ENCODE data around the gene PCBP4.

The PCBP4 gene

DNA sequence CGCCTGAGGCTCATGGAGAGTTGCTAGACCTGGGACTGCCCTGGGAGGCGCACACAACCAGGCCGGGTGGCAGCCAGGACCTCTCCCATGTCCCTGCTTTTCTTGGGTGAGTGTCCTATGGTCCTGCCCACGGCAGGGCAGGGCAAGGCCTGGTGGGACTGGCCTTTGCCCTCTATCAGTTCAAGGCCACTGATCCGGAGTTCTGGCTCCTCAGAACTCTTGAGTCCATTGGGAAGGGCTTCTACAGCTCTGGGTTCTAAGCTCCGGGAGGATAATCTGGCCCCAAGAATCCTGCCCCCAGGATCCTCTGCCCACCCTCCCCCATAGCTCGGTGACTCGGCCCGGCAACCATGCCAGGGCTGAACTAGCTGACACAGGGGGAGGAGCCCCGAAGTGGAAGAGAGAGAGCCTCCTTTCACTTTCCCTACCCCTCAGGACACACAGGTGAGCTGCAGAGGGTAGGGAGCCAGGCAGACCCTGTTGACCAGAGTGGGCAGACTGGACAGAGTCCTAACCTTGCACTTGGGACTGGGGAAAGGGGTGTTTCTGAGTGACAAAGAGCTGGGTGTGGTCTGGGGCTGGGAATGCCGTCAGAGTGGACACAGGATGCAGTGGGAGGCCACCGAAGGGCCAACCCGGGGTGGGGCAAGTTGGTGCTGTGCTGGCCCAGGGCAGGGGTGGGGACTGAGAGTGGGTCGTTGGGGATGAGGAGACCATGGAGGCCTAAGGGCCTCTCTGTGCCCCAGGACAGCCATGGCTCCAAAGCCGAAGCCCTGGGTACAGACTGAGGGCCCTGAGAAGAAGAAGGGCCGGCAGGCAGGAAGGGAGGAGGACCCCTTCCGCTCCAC, 24.4 kb downstream of the PCBP4 start:
- in situ Hi-C loops (cut with MboI; ENCODE audit: low sequenced_read_pairs): no loop called here

DNA sequence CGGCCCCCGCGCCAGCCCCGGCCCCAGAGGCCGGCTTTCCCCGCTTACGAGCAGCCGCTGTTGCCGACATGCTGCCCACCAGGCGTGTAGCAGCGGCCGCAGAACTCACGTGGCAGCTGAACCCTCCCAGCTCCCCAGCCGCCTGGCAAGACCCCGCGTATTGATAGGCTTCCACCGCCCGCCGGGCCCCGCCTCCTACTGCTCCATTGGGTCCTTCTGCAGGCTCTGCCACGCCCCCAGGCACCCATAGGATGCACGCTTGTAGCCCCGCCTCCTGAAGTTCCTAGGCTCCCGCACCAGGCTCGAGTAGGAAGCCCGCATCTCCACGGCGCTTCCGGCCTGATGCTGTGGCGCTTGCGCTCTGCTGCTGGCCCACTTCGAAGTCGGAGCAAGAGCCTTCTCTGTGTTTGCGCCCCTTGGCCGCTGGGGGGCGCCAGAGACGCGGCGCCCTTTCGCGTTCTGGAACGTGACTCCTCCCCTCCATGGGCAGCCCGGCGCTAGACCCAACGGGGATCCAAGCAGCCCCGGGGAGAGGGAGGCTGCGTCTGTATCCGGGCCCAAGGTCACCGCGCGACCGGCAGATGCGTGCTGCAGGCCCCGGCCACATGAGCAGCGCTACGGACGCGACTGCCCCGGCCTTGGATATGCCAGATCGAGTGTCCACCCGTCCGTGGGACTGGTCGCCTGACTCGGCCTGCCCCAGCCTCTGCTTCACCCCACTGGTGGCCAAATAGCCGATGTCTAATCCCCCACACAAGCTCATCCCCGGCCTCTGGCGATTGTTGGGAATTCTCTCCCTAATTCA, 25.3 kb downstream of the PCBP4 start, which contains the start of the genes PARP3 and RRP9:
TSS of gene PARP3 (plus strand) at position 566 of the 805 bp plus-strand sequence. CDS start 993 bp downstream, outside the sequence.
TSS of gene RRP9 (minus strand) at position 107 of the 805 bp plus-strand sequence. CDS start at position 70, 37 bp downstream.
- in situ Hi-C loops (cut with MboI; ENCODE audit: low sequenced_read_pairs): no loop called here

DNA sequence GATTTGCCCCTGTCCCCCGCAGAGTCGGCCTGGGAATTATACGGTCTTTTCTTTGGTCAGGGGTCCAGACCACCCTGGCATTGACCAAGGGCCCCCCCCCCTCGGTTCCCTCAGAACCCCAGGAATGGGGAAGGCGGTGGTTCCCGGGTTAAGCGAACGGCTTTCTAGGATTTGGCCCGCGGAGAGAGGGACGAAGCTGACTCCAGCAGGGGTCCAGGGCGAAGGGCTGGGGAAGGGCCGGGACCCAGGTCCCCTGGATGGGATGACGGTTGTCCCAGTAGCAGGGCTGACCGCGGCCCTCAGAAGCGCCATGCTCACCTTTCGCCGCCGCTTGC, 25.8 kb downstream of the PCBP4 start:
- in situ Hi-C loops (cut with MboI; ENCODE audit: low sequenced_read_pairs): no loop called here

DNA sequence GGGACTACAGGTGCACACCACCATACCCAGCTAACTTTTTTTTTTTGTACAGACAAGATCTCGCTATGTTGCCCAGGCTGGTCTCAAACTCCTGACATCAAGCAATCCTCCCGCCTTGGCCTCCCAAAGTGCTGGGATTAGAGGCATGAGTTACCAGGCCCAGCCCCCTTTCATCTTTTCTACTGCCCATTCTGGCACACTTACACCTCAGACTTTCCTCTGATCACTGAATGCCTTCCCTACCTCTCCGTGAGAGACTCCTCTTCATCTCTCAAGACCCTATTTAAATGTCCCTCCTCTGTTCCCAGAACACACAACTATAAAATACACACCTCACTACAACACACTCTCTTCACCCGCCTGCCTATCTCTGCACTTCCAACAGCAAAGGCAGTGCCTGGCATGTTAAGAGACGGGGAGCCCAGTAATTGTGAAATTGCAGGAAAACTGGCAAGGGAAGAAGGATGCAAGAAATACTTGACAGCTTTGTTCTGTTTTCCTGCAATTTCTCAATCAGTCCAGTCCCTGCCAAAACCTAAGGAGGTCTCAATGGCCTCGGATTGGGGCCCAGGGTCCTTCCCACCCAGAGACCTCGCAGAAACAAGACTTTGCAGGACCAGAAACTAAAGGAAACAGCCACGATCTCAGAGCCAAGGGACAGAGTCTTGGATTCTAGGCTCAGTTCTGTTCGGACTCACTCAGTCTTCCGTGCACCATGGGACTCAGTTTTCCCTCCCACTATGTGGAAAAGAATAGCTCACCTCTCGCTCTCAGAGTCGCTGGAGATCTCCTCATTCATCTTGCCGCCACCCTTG, 26.4 kb downstream of the PCBP4 start:
- in situ Hi-C loops (cut with MboI; ENCODE audit: low sequenced_read_pairs): no loop called here

DNA sequence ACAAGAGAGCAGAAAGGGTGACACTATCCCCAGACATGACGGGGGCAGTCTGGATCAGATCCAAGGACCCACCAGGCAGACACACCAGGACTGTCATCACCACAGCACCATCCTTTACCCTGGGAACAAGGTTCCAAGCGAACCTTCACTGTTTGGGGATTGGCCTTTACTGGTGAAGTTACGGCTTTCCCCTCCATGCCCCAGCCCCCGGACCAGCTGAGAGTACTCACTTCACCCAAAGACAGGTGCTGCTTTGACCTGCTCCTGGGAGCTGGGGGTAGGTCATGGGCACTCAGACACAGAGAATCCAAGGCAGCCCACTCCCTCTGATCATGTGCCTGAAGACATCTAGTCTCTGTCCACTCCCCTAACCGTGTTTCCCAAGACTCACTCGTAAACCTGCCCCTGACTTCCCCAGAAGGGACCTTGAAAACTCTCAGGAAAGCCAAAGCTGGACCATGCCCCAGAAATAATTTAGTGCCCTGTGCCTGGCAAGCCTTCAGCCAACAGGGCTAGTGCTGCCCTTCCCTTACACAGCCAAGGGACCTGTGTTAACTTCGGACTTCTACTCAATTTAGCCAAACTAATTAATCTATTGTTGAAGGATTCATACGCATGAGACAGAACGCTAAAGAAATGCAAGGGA, 28.4 kb downstream of the PCBP4 start:
- in situ Hi-C loops (cut with MboI; ENCODE audit: low sequenced_read_pairs): no loop called here

DNA sequence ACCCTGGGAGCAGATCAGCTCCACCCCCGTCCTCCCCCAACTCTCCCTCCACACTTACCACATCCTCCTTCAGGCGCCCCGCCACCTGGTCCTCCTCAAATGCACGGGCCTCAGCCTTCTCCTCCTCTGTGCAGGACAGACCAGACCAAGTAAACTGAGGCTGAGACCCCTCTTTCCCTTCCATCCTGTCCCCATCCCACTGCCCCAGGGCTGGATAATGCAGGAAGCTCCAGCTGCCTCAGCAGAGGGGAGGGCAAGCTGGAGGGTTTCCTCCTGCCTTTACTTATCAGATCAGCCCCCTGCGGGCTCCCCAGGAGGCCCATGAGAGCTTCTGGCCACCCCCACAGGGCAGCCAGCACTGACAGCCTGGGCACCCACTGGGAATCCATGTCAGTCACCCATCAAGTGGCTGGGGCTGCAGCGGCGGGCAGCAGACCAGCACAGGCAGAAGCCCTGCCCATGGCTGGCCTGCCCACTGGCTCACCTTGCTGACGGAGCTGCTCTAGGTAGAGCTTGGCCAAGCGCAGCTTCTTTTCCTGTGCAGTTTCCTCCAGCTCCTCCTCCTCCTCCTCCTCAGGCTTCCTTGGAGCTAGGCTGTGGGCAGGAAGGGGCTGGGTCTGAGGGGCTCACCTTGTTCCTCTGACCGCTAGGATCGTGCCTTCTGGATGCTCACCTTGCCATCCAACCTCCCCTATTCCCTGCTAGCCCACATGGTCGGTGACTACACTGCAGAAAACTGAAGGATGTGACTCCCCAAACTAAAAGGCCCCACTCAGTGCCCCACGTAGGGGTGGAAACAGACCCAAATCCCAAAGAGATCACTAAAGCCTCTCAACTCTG, 29.4 kb downstream of the PCBP4 start:
- in situ Hi-C loops (cut with MboI; ENCODE audit: low sequenced_read_pairs): no loop called here

DNA sequence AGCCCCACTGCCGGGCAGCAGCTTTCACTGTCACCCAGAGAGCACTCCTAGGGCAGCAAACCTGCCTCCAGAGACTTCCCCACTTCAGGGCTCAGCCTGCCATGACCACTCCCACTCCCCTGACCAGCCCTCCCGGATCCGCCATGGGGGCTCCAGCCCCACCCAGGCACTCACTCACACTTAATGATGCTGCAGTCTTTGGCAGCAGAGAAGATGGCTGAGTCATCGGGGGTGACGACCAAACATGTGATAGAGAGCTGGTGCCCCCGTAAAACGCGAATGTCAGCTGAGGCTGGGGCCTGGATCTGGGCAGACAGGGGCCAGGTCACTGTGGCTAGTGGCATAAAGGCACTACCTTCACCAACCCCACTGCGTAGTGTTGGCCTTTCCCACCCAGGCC, 30.2 kb downstream of the PCBP4 start:
- in situ Hi-C loops (cut with MboI; ENCODE audit: low sequenced_read_pairs): no loop called here

DNA sequence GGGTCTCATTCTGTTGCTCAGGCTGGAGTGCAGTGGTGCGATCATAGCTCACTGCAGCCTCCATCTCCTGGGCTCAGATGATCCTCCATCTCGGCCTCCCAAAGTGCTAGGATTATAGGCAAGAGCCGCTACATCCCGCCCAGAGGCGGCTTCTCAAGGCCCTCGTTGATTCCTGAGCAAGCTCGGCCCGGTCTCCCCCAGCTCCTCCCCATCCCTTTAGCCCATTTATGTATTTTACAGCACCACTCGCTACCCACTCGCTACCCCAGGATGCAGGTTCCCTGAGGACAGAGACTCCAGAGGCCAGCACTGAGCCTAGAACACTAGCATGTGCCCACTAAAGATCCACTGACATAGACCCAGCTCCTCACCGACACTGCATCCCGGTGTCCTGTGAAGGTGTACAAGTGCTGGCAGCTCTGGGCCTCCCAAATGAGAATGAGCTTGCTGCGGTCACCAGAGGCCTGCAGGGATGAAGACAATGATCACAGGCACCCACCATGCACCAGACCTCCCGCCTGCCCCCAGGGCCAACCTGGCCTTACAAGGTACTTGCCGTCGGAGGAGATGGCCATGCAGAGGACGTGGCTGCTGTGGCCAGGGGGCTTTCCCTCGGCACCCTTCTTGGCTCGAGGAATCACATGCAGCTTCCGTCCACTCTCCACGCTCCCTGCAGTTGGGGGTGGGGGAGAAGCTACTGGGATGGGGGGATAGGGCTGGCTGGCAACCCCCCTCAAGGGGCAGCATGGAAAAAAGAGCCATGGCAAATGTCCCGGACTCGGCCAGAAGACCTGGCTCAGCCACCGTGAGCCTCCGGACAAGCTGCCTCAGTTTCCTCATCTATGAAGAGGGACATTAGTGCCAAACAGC, 31.1 kb downstream of the PCBP4 start:
- in situ Hi-C loops (cut with MboI; ENCODE audit: low sequenced_read_pairs): no loop called here

DNA sequence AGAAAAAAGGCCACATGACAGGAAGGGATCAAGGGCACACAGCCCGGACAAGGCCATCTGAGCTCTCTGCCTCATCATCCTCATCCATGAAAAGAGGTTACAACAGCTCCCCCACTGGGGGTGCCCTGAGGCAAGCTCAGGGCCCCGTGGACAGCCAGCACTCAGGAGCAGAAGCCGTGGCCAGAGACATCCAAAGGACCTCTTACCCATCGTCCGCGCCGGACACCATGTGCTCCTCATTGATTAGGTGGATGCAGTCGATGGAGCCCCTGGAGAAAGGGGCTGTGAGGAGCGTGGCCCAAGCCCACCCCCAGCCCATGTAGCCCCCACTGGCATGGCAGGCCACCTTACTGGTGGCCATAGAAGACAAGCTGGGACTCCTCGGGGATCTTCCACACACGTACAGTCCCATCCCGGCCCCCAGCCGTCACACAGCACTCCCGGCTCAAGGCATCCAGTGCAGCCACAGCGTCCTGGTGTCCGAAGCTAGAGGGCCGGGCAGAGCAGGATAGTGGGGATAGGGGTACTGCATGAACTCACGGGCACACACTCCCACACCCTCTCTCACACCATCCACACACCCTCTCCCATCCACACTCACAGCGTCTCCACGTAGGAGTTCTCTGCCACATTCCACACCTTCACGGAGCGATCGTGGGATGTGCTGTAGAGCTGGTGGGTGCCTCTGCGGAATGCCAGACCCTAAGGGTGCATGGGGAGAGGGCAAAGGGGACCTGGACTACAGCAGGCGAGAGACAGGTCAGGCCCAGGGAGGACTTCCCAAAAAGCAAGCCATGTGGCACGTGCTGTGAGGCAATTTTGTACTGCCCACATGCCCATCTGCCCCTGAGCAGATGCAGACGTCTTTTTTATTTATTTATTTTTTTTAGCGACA, 32.0 kb downstream of the PCBP4 start:
- in situ Hi-C loops (cut with MboI; ENCODE audit: low sequenced_read_pairs): no loop called here

DNA sequence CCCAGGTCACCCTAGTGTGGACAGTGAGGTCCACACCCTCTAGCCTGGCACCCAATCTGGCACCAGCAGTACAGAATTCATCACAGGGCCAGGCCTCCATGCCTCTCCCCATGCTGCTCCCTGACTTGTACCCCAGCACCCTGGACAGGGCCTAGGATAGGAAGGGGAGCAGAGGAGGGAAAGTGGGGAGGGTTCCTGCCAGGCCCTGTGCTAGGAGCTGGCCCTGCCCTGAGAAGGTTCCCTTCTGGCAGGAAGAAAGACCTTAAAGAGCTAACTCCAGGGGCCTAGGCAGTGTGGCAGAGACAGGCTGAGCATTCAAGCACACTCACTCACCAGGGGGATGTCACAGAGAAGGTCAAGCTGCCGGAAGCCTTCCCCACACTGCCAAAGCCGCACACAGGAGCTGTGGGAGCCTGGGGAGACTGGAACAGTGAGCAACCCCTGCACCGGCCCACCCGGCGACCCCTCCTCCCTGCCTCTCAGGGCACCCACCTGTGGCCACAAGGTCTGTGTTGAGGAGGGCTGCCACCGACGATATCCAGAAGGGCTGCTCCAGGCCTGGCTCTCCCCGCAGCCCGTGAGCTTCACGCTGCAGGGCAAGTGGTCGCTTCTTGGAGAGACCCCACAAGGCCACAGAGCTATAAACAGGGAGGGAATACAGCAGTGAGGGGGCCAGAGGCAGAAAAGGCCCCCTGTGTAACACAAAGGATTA, 33.0 kb downstream of the PCBP4 start:
- in situ Hi-C loops (cut with MboI; ENCODE audit: low sequenced_read_pairs): no loop called here

DNA sequence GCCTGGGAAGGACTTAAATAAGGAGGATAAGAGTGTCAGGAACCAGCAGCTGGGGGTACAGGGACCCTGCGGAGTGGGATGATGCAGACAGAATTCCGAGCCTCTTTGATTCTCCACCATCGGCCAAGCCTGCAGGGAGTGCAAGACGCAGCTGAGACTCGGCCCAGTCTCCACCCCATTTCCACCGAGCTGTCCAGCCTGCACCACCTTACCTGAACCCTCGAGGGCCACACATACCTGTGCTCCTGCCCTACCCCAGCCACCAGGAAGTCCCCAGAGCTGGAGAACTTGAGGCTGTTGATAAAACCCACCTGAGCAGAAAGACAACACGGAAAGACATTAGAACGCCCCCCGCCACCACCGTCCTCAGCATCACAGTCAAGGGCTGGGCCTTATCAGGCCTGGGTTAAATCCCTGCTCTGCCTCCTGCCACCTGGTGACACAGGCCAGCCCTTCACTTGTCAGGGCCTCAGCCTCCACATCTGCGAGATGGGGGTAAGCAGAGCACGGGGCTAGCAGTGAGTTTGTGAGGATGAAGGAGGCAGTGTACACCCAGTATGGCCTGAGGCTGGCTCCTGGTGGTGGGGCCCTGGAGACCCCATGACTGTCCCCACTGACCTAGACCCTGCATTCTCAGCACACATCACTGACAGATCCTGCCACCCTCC, 33.6 kb downstream of the PCBP4 start:
- in situ Hi-C loops (cut with MboI; ENCODE audit: low sequenced_read_pairs): no loop called here

DNA sequence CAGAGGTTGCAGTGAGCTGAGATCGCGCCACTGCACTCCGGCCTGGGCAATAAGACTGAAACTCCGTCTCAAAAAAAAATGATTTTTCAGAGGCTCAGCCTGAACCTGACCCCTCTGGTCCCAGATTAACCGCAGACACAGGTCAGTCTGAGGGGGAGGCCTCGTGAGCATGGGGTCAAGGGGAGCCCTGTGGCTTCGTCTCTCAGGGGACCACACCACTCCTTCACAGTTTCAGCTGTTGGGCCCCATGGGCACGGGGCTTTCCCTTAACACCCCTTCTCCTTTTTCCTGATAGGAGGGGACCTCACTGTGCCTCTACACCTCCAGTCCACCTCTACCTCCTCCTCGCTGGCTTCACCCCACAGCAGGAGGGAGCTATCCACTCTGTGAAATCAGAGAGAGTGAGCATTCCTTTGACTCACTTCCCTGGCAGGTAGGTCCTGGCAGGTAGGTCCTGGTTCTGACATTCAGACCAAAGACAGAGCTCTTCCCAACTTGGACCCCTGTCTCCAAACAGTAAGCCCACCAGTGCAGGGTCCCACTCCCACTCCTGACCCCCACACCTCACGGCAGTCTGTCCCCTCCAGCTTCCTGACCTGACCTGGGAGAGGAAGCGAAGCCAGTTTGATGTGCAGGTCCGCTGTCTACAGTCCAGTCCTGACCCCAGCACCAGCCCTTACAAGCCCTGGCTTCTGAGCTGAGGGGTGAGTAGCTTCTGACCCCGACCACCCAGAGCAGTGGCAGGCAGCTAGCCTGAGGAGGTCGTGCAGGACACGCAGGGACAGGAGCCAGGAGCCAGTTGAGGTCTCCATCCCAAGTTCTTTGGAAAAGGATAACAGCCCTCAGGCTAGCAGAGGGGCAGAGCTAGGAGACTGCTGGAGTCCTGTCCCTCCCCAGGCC, 34.5 kb downstream of the PCBP4 start:
- in situ Hi-C loops (cut with MboI; ENCODE audit: low sequenced_read_pairs): no loop called here

DNA sequence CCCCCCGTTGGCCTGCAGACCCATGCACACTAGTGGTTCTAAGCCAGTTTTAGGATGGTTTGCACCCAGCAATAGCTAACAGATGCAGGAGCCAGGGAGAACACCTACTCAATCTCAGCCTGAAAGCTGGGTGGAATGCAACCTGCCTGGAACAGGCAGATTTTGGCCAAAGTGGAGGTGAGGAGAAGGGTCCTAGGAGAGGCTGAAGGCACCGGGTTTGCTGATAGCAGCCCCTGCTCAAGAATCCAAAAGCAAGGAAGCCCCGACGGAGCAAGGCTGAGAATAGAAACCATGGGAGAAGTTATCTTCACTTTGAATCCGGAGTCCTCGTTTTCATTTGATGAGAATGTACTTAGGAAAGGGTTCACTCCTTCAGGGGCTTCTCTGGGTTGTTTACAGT, 35.5 kb downstream of the PCBP4 start:
- in situ Hi-C loops (cut with MboI; ENCODE audit: low sequenced_read_pairs): no loop called here

DNA sequence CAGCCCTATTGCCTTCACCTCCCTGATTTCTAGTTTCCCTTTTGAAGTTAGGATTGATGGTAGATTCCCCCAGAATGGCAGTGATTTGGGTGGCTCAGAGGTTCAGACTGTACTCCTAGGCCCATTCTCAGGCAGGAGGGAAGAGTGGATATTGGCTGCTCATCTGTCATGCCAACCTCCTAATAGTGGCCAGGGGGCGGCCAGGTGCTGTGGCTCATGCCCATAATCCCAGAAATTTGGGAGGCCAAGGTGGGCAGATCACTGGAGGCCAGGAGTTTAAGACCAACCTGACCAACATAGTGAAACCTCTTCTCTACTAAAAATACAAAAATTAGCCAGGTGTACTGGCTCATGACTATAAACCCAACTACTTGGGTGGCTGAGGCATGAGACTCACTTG, 36.8 kb downstream of the PCBP4 start:
- in situ Hi-C loops (cut with MboI; ENCODE audit: low sequenced_read_pairs): no loop called here

DNA sequence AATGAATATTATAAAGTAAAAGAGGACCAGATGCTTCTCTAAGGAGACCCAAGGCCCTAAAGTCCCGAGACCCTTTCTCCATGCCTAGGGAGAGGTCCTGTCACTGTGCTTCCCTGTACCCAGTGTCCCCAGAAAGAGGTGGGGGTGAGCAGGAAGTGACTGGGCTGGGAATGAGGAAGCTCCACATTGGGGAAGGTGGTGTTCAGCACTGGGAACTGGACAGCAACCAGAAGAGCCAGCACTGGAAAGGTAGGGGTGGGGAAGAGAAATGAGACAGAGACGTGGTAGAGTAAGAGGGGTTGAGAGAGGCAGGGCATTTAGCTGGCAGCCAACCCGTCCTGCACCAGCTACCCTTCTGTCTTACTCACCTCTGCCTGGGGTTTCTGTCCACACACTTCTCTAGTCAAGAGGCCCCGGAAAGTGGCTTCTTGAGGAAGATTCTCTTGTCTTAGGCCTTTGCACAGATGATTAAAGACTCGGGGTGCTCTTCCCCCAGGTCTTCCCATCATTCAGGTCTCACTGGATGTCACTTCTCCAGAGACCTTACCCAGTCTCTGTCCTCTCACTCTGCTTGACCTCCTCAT, 37.7 kb downstream of the PCBP4 start:
- in situ Hi-C loops (cut with MboI; ENCODE audit: low sequenced_read_pairs): no loop called here
